GM21367 (cell line): ENCODE measurements around the gene COL5A1.
"Not testable (repeated sequence)": the region's sequence is repeated elsewhere in the genome, so short reads cannot be mapped to it uniquely, and the experiment has no call there.

Experiments
- ATAC-seq: cut with Tn5 transposase; IDR thresholded peaks from one replicate; pipeline ENCODE4 v1.9.1; 2021; ENCODE audit not compliant: unreplicated experiment

COL5A1 gene

DNA sequence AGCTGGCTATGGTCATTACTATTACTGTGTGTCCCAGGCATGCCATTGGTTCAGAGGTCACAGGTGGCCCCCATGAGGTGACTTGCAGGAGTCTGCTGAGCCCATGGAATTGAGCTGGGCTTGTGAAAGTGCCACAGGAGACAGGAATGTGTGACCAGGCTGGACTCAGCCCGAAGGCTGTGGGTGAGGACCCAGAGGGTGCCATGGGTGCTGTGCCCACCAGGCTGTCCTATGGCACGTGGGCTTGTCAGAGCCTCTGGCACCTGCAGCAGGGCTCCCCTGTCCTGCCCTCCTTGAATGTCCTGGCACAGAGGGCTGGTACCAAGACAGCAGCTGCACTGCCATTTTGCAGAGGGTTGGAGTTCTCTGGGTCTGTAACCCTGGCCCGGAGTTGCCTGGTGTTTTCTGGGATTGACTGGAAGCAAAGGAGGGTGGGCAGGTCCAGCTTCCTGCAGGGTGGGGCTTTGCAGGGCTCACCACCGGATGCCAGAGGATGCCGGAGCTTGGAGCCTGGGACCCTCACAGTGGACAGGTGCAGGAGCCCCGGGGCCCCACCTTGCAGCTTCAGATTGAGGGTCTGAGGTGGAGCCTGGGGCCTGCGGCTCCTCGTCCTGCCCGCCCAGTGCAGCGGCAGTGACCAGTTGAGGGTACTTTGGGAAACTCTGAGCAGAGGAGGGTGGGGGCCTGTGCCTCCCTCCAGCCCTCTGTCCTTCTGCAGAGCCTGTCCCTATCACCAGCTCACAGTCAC is 14.2 kb downstream of the COL5A1 start:
- no peak for ATAC-seq

GRCh38 chr9:134656334-134657006 is 14.9 kb downstream of the COL5A1 start:
- ATAC-seq: no peak

GRCh38 chr9:134657666-134658377 is 16.2 kb downstream of the COL5A1 start:
- ATAC-seq: no peak

DNA sequence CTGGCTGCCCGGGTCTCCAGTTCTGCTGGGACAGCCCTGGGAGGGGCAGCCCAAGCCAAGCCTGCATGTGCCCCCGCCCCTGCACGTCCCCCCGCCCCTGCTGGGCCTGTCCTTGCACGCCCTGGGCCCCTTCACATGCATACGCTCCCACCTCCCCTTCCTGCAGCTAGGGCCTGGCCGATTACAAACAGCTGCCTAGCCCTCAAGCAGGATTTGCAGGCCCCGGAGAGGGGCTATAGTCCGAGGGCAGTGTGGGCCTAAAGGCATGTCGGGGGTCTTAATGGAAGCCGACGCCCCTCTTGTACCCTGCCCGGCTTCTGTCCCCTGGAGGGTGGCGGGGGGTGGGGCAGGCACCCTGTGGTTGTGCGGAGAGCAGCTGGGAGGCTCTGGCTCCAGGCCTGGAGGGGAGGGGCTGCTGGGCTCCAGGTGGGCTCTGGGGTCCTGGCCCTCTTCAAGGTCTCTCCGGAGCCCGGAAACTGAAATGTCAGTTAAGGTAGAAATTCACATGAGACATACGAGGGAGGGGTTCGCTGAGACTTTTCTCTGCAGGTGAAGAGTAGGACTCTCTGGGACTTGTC is 16.9 kb downstream of the COL5A1 start:
- no peak for ATAC-seq

DNA sequence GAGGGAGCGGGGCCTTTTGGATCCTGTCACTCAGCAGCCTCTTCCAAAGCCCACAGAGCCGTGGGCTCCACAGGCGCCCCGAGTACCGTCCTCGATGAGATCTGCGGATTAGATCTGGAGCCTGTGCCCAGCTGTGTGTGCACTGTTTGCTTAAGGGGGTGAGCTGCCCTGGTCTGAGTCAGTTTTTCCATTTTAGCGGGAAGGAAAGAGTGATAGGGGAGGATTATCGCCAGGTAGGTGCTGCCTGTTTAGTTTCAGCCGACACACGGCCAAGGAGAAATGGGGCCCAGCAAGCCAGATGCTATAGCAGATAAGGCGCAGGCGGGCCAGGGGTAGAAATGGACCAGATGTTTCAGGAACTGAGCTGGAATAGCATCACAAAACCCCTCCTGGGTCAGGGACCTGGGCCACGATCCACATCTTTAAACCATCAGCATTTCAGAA is 18.1 kb downstream of the COL5A1 start:
- no peak for ATAC-seq

GRCh38 chr9:134660407-134660806 is 18.8 kb downstream of the COL5A1 start:
- ATAC-seq: no peak

GRCh38 chr9:134661299-134661698 is 19.7 kb downstream of the COL5A1 start:
- ATAC-seq: no peak

- no peak for ATAC-seq
Observed at GRCh38 chr9:134661791-134662142, 20.2 kb downstream of the COL5A1 start.

DNA sequence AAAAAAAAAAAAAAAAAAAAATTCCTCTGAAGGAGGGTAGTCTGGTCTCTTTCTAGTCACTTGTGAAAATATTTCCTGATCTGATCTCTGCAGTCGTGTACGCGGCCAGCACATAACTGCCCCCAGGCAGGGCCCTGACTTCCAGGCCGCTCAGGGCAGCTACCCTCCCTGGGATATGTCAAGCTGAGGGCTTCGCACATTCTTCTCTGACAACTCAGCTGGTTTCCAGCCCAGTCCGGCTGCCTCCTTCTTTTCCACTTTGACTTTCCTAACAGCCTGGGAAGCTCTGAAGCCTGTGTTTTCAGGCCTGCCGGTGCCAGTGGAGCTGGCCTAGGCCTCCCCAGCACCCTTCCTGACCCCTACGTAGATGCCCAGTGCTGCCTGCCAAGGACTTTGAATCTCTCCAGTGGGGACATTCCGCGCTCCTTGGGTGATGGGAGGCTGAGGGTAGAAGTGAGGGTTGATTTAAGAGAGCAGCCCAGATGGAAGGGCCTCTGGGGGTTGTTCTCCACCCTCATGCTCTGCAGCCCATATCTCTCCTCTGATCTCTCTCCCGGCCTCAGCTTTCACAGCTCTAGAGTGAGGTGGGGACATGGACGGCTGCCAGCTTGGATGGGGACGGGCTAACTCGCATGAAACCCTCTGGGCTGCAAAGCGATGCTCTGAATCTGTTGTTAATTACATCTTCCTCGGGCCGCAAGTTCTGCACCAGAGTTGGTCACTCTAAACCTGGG is 20.7 kb downstream of the COL5A1 start:
- ATAC-seq: no peak

GRCh38 chr9:134663084-134663483 is 21.5 kb downstream of the COL5A1 start:
- ATAC-seq: no peak

- no peak for ATAC-seq
Observed at GRCh38 chr9:134663753-134664415, 22.3 kb downstream of the COL5A1 start.

GRCh38 chr9:134664446-134664845 is 22.8 kb downstream of the COL5A1 start:
- no peak for ATAC-seq

- ATAC-seq: no peak
Observed at GRCh38 chr9:134666208-134666607, 24.6 kb downstream of the COL5A1 start.

GRCh38 chr9:134666831-134667230 is 25.2 kb downstream of the COL5A1 start:
- no peak for ATAC-seq

- not testable (repeated sequence) for ATAC-seq
Observed at GRCh38 chr9:134668977-134669376, 27.4 kb downstream of the COL5A1 start.

DNA sequence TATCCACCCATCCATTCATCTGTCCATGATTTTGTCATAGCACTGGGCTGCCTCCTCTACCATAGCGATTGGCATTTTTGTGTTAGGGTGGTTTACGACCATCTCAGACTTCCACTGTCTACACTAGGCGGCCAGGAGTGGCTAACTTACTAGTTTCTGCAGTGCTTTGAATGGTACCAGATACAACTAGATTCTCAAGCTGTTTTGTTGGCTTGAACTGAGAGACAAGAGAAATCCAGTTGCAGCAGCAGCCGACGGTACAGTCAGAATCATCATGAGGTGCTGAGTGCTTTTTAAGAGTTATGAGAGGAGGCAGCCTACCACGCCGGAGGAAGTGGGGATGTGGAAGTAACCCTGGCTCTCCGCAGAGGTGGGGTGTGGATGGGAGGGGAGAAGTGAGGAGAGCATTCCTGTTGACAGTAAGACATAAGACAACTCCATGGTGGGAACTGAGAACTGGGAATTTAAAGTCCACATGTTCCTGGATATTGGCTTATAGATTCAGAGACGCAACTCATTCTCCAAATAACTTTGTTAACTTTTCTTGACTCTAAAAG is 27.9 kb downstream of the COL5A1 start:
- no peak for ATAC-seq

- ATAC-seq: no peak
Observed at GRCh38 chr9:134670042-134670525, 28.5 kb downstream of the COL5A1 start.

GRCh38 chr9:134670851-134671281 is 29.3 kb downstream of the COL5A1 start:
- ATAC-seq: no peak

GRCh38 chr9:134671341-134672113 is 29.9 kb downstream of the COL5A1 start:
- ATAC-seq: no peak
